SU-DHL-6 (cell line): Measurements from ENCODE around the gene PDF.
A peak's percentile ranks its signal among the peaks of the same experiment; 100 is the strongest.
"Not testable (repeated sequence)": the region's sequence is repeated elsewhere in the genome, so short reads cannot be mapped to it uniquely, and the experiment has no call there.

Experiments used
- H2AFZ ChIP-seq: fragments of 200-600 bp; sonication (generic); 2 replicates; pipeline ENCODE4 v1.6.1; 2014; ENCODE audit warnings: low read depth, mild to moderate bottlenecking, moderate library complexity, mixed read lengths, antibody characterized with exemption, low read length; ENCODE audit not compliant: severe bottlenecking
- H3F3A ChIP-seq: fragments of 200-600 bp; shearing (Covaris generic); 2 replicates; pipeline ENCODE4 v1.6.0; 2016; ENCODE audit warnings: antibody characterized with exemption, mild to moderate bottlenecking; ENCODE audit not compliant: insufficient read depth
- H3K27ac ChIP-seq: fragments of 200-600 bp; sonication (generic); 2 replicates; pipeline ENCODE4 v1.5.1; 2016; ENCODE audit warnings: low read depth, mild to moderate bottlenecking, low read length, moderate library complexity, mixed read lengths
- H3K27me3 ChIP-seq: fragments of 200-600 bp; sonication (generic), shearing (Covaris generic); 2 replicates; pipeline ENCODE4 v1.6.0; 2014; ENCODE audit warnings: mild to moderate bottlenecking, low read length
- H3K36me3 ChIP-seq: fragments of 200-600 bp; sonication (generic); 2 replicates; pipeline ENCODE4 v1.6.1; 2014; ENCODE audit warnings: mild to moderate bottlenecking, low read length, mixed read lengths
- H3K4me2 ChIP-seq: fragments of 300-600, 200-600 bp; shearing (Covaris generic), sonication (generic); 2 replicates; pipeline ENCODE4 v1.6.0; 2014; ENCODE audit warnings: low read length, low read depth, mild to moderate bottlenecking; ENCODE audit not compliant: poor library complexity, severe bottlenecking
- H3K4me3 ChIP-seq: fragments of 200-600 bp; sonication (generic); 2 replicates; pipeline ENCODE4 v1.5.1; 2014; ENCODE audit warnings: antibody characterized with exemption, low read length, mild to moderate bottlenecking, mixed read lengths; ENCODE audit not compliant: insufficient read depth, poor library complexity, severe bottlenecking
- H3K79me2 ChIP-seq: fragments of 200-600 bp; sonication (generic); 2 replicates; pipeline ENCODE4 v1.6.1; 2014; ENCODE audit warnings: mild to moderate bottlenecking, low read length, moderate library complexity; ENCODE audit not compliant: insufficient read depth
- H3K9ac ChIP-seq: fragments of 200-600 bp; sonication (generic); 2 replicates; pipeline ENCODE4 v1.7.0; 2014; ENCODE audit warnings: mild to moderate bottlenecking, low read length
- H3K9me2 ChIP-seq: fragments of 200-600 bp; sonication (generic); replicated peaks from 2 replicates; pipeline ENCODE4 v1.6.1; 2014; ENCODE audit warnings: low read length; ENCODE audit not compliant: insufficient read depth
- H3K9me3 ChIP-seq: fragments of 200-600 bp; sonication (generic); 2 replicates; pipeline ENCODE4 v1.6.1; 2014; ENCODE audit warnings: low read length, mixed read lengths; ENCODE audit not compliant: insufficient read depth
- H4K20me1 ChIP-seq: fragments of 200-600 bp; sonication (generic); 2 replicates; pipeline ENCODE4 v1.6.1; 2014; ENCODE audit warnings: low read depth, mild to moderate bottlenecking, antibody characterized with exemption, low read length, moderate library complexity, mixed read lengths
- EZH2phosphoT487 ChIP-seq: fragments of 200-600 bp; sonication (generic), shearing (Covaris generic); conservative IDR thresholded peaks from 2 replicates; pipeline ENCODE4 v1.6.1; 2018; ENCODE audit warnings: mild to moderate bottlenecking, antibody characterized with exemption, low read length, moderate library complexity, mixed read lengths
- TF ChIP-seq, protein P1 (sequence below): fragments of 200-600 bp; sonication (generic); IDR thresholded peaks from one replicate; pipeline ENCODE4 v1.5.1; 2017; ENCODE audit warnings: antibody characterized with exemption, mild to moderate bottlenecking, low read length, moderate library complexity; ENCODE audit not compliant: insufficient read depth, poor library complexity, severe bottlenecking

The PDF gene

DNA sequence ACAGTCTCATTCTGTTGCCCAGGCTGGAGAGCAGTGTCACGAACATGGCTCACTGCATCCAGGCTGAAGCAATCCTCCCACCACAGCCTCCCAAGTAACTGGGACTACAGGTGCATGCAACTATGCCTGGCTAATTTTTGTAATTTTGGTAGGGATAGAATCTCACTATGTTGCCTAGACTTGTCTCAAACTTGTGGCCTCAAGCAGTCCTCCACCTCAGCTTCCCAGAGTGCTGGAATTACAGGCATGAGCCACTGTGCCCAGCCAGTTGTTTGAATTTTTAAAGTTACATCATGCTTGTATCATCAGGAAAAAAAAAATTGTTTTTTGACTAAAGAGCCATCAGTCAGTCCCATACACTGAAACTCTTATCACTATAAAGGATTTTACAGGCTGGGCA is 36.3 kb downstream of the PDF start:
- Histone ChIP-seq H2AFZ (no peak overlapping the region), H3K9me3 (no peaks in the 10 kb centered on the region), H3K4me2 (no peak overlapping the region), H3K9me2 (no peaks in the 10 kb centered on the region), H3K27me3 (no peaks in the 10 kb centered on the region), H3K9ac (no peak overlapping the region), H3K4me3 (no peak overlapping the region), H3F3A (no peaks in the 10 kb centered on the region), H3K36me3 (no peaks in the 10 kb centered on the region), H3K27ac (no peak overlapping the region), H4K20me1 (no peaks in the 10 kb centered on the region), H3K79me2 (no peaks in the 10 kb centered on the region)
- TF ChIP-seq, protein P1, sequence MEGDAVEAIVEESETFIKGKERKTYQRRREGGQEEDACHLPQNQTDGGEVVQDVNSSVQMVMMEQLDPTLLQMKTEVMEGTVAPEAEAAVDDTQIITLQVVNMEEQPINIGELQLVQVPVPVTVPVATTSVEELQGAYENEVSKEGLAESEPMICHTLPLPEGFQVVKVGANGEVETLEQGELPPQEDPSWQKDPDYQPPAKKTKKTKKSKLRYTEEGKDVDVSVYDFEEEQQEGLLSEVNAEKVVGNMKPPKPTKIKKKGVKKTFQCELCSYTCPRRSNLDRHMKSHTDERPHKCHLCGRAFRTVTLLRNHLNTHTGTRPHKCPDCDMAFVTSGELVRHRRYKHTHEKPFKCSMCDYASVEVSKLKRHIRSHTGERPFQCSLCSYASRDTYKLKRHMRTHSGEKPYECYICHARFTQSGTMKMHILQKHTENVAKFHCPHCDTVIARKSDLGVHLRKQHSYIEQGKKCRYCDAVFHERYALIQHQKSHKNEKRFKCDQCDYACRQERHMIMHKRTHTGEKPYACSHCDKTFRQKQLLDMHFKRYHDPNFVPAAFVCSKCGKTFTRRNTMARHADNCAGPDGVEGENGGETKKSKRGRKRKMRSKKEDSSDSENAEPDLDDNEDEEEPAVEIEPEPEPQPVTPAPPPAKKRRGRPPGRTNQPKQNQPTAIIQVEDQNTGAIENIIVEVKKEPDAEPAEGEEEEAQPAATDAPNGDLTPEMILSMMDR, result no peak
- TF ChIP-seq EZH2phosphoT487, result no peak

DNA sequence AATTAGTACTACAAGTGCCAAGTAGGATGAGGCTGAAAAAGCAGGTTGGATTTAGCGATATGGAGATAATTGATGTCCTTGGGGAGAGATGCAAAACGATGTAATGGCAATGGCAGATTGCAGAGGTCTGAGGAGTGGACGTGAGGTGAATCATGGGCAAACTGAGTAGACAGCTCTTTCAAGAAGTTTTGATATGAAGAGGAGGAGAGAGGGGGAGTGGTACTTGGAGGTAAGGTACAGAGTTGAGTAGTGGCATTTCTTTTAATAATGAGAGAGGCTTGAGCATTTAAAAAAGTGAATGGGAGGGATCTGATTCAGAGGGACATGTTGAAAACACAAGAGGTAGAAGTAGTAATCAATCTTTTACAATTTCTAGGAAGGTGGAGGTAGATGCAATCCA is 37.0 kb downstream of the PDF start:
- Histone ChIP-seq H3K79me2 (no peaks in the 10 kb centered on the region), H3K36me3 (no peaks in the 10 kb centered on the region; the same call in 1 of the 2 replicates), H3K4me3 (no peak overlapping the region), H3K27me3 (no peaks in the 10 kb centered on the region), H3K9ac (no peak overlapping the region), H3F3A (no peaks in the 10 kb centered on the region), H3K4me2 (no peak overlapping the region), H3K9me3 (no peaks in the 10 kb centered on the region), H3K9me2 (no peaks in the 10 kb centered on the region), H3K27ac (no peak overlapping the region), H4K20me1 (no peaks in the 10 kb centered on the region), H2AFZ (no peak overlapping the region)
- TF ChIP-seq, protein P1, result no peak

DNA sequence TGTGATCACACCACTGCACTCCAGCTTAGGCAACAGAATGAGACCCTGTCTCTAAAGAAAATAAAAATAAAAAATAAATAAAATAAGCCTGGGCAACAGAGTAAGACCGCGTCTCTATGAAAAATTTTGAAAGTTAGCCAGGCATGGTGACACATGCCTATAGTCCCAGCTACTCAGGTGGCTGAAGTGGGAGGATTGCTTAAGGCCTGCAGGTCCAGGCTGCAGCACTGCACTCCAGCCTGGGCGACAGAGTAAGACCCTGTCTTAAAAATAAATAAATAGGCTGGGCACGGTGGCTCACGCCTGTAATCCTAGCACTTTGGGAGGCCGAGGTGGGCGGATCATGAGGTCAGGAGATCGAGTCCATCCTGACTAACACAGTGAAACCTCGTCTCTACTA is 38.7 kb downstream of the PDF start:
- not testable (repeated sequence) for H4K20me1 ChIP-seq, H3K27me3 ChIP-seq, H3K9me3 ChIP-seq, H3F3A ChIP-seq, H3K79me2 ChIP-seq, H3K36me3 ChIP-seq, H3K27ac ChIP-seq, H2AFZ ChIP-seq, H3K4me3 ChIP-seq, H3K9ac ChIP-seq, H3K4me2 ChIP-seq, H3K9me2 ChIP-seq

DNA sequence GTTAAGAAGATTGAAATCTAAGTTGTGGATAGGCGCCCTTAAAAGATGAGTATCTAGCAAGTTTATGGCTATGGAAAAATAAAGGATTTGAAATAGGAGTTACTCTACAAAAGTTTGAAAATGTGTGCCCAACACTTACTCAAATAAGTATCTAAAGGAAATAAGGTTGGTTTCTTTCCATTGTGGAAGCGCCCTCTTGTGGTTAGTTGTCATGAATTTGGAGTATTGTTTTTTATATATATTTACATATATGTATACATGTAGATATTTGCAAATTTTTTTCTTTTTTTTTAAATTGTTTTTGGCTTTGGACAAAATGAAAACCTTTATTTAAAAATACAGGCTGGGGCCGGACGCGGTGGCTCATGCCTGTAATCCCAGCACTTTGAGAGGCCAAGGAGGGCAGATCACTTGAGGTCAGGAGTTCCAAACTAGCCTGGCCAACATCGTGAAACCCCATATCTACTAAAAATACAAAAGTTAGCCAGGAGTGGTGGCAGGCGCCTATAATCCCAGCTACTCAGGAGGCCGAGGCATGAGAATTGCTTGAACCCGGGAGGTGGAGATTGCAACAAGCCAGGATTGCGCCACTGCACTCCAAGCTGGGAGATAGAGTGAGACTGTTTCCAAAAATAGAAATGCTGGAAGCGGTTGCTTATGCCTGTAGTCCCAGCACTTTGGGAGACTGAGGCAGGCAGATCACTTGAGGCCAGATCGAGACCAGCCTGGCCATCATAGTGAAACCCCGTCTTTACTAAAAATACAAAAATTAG is 43.3 kb downstream of the PDF start:
- no peaks in the 10 kb centered on the region for H4K20me1 ChIP-seq
- H3F3A ChIP-seq, result no peaks in the 10 kb centered on the region
- H3K27ac ChIP-seq, result no peak overlapping the region
- H3K9ac ChIP-seq, result no peak overlapping the region
- H3K79me2 ChIP-seq, result no peaks in the 10 kb centered on the region
- no peaks in the 10 kb centered on the region; the same call in 1 of the 2 replicates for H3K36me3 ChIP-seq
- H2AFZ ChIP-seq, result no peak overlapping the region
- TF ChIP-seq, protein P1, result peak; percentile 33
- TF ChIP-seq EZH2phosphoT487, result no peak
- H3K4me3 ChIP-seq, result no peak overlapping the region
- H3K4me2 ChIP-seq, result no peak overlapping the region
- no peaks in the 10 kb centered on the region for H3K27me3 ChIP-seq
- H3K9me2 ChIP-seq, result no peaks in the 10 kb centered on the region
- H3K9me3 ChIP-seq, result no peaks in the 10 kb centered on the region
